ENCODE measurements around the gene ROR1. TPM values are rescaled to one million over a fixed set of nuclear protein-coding genes. Genes with fewer than 3 reads are reported as not detected.

The ROR1 gene
- total RNA-seq, 1 experiment from 2014 or later: 2.7 TPM

GRCh38 chr1:63977466-63977865 is 203.6 kb downstream of the ROR1 start:
- Histone ChIP-seq H3K79me2 (ENCODE audit: insufficient read depth, low read length) (no peaks in the 10 kb centered on the region), H3K4me1 (ENCODE audit: control insufficient read depth in 1 of 2, insufficient read depth in 2 of 2, low read length in 2 of 2) (peaks cover 11 to 15% of the 10 kb centered on the region in 2 experiments; a peak in 2 of 4 replicates), H3K4me3 (replicated peaks in 1 of 2; ENCODE audit: low read depth in 1 of 2, low read length in 2 of 2) (no peak overlapping the region), H3K9me3 (ENCODE audit: control insufficient read depth in 1 of 2, insufficient read depth in 1 of 2, low read depth in 1 of 2, low read length in 2 of 2) (no peaks in the 10 kb centered on the region), H2AFZ (ENCODE audit: low read depth, low read length, poor library complexity, severe bottlenecking) (no peak overlapping the region), H3K9ac (ENCODE audit: low read length) (no peak overlapping the region), H3K27me3 (ENCODE audit: insufficient read depth, low read length) (no peaks in the 10 kb centered on the region), H3K36me3 (ENCODE audit: control insufficient read depth in 1 of 2, insufficient read depth in 2 of 2, low read length in 2 of 2) (no peaks in the 10 kb centered on the region), H3K27ac (ENCODE audit: low read depth, low read length) (no peak overlapping the region), H3K4me2 (ENCODE audit: low read length) (no peak overlapping the region), H3K9me2 (ENCODE audit: insufficient read depth) (no peaks in the 10 kb centered on the region), H4K20me1 (ENCODE audit: insufficient read depth) (no peaks in the 10 kb centered on the region)
- ChIA-PET CTCF (no interaction called here), POLR2A (no interaction called here), RAD21 (ENCODE audit: low non-redundant PET in 1 of 2, low total read pairs in 2 of 2, uncharacterized antibody in 2 of 2, unreplicated experiment in 2 of 2) (no interaction called here)
- intact Hi-C loops (cut with micrococcal nuclease): no loop called here
- BruUV-seq (replicated peaks): no TSS peak
- no peak for TF ChIP-seq FOSL1 (IDR thresholded peaks at IDR 0.05; ENCODE audit: low read depth)
- TF ChIP-seq ZFX (IDR thresholded peaks at IDR 0.05): no peak
- TF ChIP-seq SRF (IDR thresholded peaks at IDR 0.05; ENCODE audit: low read depth): no peak
- TF ChIP-seq ZNF274 (IDR thresholded peaks at IDR 0.05; ENCODE audit: low read depth, low read length): no peak
- no peak for TF ChIP-seq SIN3A (IDR thresholded peaks at IDR 0.05; ENCODE audit: low read depth)
- TF ChIP-seq POLR2A (IDR thresholded peaks at IDR 0.05; ENCODE audit: borderline replicate concordance, extremely low read depth, insufficient read depth, insufficient read length): no peak
- TF ChIP-seq ZBTB33 (IDR thresholded peaks at IDR 0.05; ENCODE audit: extremely low read depth, insufficient replicate concordance, low read length): no peak
- TF ChIP-seq REST (IDR thresholded peaks at IDR 0.05; ENCODE audit: low read depth): no peak
- TF ChIP-seq POLR2AphosphoS5 (IDR thresholded peaks at IDR 0.05; ENCODE audit: low read depth, low read length): no peak
- no peak for TF ChIP-seq CTCF (IDR thresholded peaks at IDR 0.05 in 2 of 3, conservative IDR thresholded peaks at IDR 0.05 in 1 of 3; ENCODE audit: borderline replicate concordance in 1 of 3, insufficient read depth in 1 of 3, low read depth in 2 of 3, low read length in 2 of 3)
- TF ChIP-seq EZH2phosphoT487 (IDR thresholded peaks at IDR 0.05; ENCODE audit: borderline replicate concordance): no peak
- no peak for TF ChIP-seq SP1 (IDR thresholded peaks at IDR 0.05; ENCODE audit: low read depth)
- TF ChIP-seq CEBPB (IDR thresholded peaks at IDR 0.05; ENCODE audit: low read depth): no peak
- TF ChIP-seq JUND (IDR thresholded peaks at IDR 0.05): no peak
- no peak for TF ChIP-seq YY1 (IDR thresholded peaks at IDR 0.05; ENCODE audit: extremely low read depth, insufficient replicate concordance, low read depth, low read length)
- TF ChIP-seq RAD21 (IDR thresholded peaks at IDR 0.05; ENCODE audit: low read depth): no peak
- no peak for TF ChIP-seq TCF7L2 (IDR thresholded peaks at IDR 0.05; ENCODE audit: borderline replicate concordance, extremely low read depth, insufficient read depth, insufficient read length)
- no peak for DNase-seq (ENCODE audit: low read depth, low spot score)
- ATAC-seq: no peak

Measured in HCT116 (cell line).